Retinal pigment epithelial cell (primary cell): ENCODE results near the gene CC2D1B.
"Not testable (repeated sequence)": the region's sequence is repeated elsewhere in the genome, so short reads cannot be mapped to it uniquely, and the experiment has no call there.

ENCODE experiments used
- DNase-seq: peaks from one replicate; pipeline ENCODE4 v3.0.0-alpha.2; 2010; ENCODE audit warnings: low read depth
- H3K4me3 ChIP-seq: 2 replicates; pipeline ENCODE4 v1.5.1; 2011; ENCODE audit warnings: mild to moderate bottlenecking, low read length, control low read depth, moderate library complexity
- CTCF ChIP-seq: conservative IDR thresholded peaks from 2 replicates; pipeline ENCODE4 v1.5.1; 2011; ENCODE audit warnings: low read depth, low read length, control low read depth, inconsistent platforms

CC2D1B gene

DNA sequence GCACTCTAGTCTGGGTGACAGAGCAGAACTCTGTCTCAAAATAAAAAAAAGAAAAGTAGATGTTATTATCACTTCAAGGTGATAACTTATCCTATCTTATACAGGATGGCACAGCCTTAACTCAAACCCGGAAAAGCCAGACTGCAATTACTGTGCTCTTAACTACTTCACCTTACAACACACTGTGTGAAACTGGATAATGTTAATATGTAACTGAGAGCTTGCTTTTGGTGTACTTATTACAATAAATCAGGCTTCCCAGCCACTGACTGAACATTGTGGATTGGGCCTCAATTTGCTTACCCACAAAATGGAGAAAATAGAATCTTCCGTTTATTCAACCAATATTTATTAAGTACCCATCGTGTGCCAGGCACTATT, 36.8 kb upstream of the CC2D1B start:
- TF ChIP-seq CTCF, result no peak
- H3K4me3 ChIP-seq, result no peak overlapping the region
- no peak for DNase-seq

DNA sequence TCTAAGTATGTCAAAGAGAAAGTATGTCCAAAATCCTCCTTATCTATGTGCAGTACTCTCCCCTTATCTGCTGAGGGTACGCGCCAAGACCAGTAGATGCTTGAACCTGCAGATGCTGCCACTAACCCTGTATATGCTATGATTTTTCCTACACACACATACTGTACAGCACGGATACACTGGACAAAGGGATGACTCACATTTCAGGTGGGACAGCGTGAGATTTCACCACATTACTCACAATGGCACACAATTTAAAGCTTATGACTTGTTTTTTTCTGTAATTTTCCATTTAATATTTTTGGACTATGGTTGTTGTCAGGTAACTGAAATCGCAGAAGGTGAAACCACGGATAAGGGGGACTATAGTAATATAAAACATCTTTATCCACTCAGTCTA, 34.1 kb upstream of the CC2D1B start:
- no peak for TF ChIP-seq CTCF
- no peak for DNase-seq
- no peak overlapping the region for H3K4me3 ChIP-seq

GRCh38 chr1:52399629-52400028, 33.6 kb upstream of the CC2D1B start:
- no peak overlapping the region for H3K4me3 ChIP-seq
- no peak for TF ChIP-seq CTCF
- DNase-seq, result no peak

GRCh38 chr1:52393174-52393573, 27.2 kb upstream of the CC2D1B start:
- DNase-seq, result no peak
- H3K4me3 ChIP-seq, result no peak overlapping the region
- TF ChIP-seq CTCF, result no peak

GRCh38 chr1:52386458-52386857, 20.5 kb upstream of the CC2D1B start:
- H3K4me3 ChIP-seq, result no peak overlapping the region
- no peak for DNase-seq
- no peak for TF ChIP-seq CTCF

GRCh38 chr1:52385376-52385775, 19.4 kb upstream of the CC2D1B start:
- H3K4me3 ChIP-seq, result no peak overlapping the region
- no peak for TF ChIP-seq CTCF
- no peak for DNase-seq

GRCh38 chr1:52369851-52370250, 3.8 kb upstream of the CC2D1B start:
- DNase-seq, H3K4me3 ChIP-seq: not testable (repeated sequence)
